Measurements from ENCODE around the gene GPR3. TPM values are rescaled to one million over a fixed set of nuclear protein-coding genes. Genes with fewer than 3 reads are reported as not detected.

Gene GPR3
- total RNA-seq, 4 donors from 2014 or later = not detected

DNA sequence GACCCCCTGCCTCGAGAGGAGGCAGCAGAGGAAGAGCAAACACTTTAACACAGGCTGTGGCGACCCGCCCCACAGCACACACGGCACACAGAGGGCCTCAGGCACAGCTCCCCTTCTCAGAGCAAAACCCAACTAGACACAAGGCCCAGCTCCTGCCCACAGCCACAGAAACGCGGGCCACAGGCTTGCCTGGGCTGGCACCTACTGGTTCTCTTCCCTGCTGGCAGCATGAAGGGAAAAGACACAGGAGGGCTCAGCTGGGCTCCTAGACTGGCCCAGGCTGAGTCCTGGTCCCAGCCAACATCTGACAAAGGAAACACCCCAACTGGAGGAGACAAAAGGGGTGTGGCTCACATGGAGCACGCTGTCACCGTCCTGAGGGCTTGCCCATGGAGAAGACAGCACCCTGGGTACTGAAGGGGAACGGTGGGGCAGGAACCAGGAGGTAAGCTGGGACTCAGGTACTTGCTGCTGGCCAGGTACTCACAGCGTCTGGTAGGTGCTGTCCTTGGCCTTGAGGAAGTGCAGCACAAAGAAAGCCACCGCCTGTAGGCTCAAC is 12.8 kb upstream of the GPR3 start:
- Histone ChIP-seq H3K9me3 (no peaks in the 10 kb centered on the region), H3K27me3 (no peaks in the 10 kb centered on the region), H3K36me3 (no peaks in the 10 kb centered on the region), H3K27ac (no peak overlapping the region), H3K4me1 (peaks cover 0 to 6% (median 2%) of the 10 kb centered on the region in 4 donors), H3K4me3 (no peak overlapping the region)
- in situ Hi-C loops (cut with MboI; ENCODE audit: low pct_ligation_motif_present in 1 of 4, low pct_unique_long_range_greater_than_20kb in 1 of 4, low sequenced_read_pairs in 3 of 4) (no loop called here), intact Hi-C loops (cut with DNase I; ENCODE audit: low total_unique reads) (no loop called here)
- WGBS, 2 donors (ENCODE audit: low coverage in 1 of 2) = 78% methylated on average over 11 of the region's 11 CpGs; no CpG with 5 or more reads in 1 of the 2 donors
- no peak for DNase-seq
- TF ChIP-seq EP300 (IDR thresholded peaks at IDR 0.05; ENCODE audit: low read depth) (no peak), POLR2A (IDR thresholded peaks at IDR 0.05) (no peak), POLR2AphosphoS5 (IDR thresholded peaks at IDR 0.05) (no peak), CTCF (IDR thresholded peaks at IDR 0.05) (no peak)

DNA sequence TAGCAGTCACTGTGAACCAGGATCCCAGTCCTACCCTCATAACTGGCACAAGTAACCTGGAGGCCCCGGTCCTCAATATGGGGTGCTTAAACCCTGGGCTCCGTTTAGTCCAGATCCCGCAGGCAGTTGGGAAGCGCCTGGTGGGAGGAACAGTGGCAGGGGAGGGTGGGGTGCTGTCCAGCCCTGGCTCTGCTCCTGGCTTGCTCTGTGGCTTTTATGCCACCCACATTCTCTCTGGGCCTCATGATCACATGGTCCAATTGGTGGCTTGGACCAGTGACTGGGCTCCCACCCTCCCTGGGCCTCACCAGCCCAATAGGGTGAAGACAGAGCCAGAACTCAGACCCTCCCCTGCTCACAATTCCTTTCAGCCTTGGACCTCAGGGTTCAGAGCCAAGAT is 12.2 kb upstream of the GPR3 start:
- H3K4me3 ChIP-seq = no peak overlapping the region
- peaks cover 0 to 6% (median 2%) of the 10 kb centered on the region in 4 donors for H3K4me1 ChIP-seq
- H3K27ac ChIP-seq = no peak overlapping the region
- 100% methylated on average over 1 of the region's 4 CpGs; no CpG with 5 or more reads in 1 of the 2 donors for WGBS, 2 donors (ENCODE audit: low coverage in 1 of 2)
- no peaks in the 10 kb centered on the region for H3K27me3 ChIP-seq
- no peak for TF ChIP-seq POLR2AphosphoS5 (IDR thresholded peaks at IDR 0.05)
- no peak for TF ChIP-seq POLR2A (IDR thresholded peaks at IDR 0.05)
- no peak for TF ChIP-seq CTCF (IDR thresholded peaks at IDR 0.05)
- TF ChIP-seq EP300 (IDR thresholded peaks at IDR 0.05; ENCODE audit: low read depth) = no peak
- in situ Hi-C loops (cut with MboI; ENCODE audit: low pct_ligation_motif_present in 1 of 4, low pct_unique_long_range_greater_than_20kb in 1 of 4, low sequenced_read_pairs in 3 of 4) (no loop called here), intact Hi-C loops (cut with DNase I; ENCODE audit: low total_unique reads) (no loop called here)
- no peaks in the 10 kb centered on the region for H3K9me3 ChIP-seq
- no peaks in the 10 kb centered on the region for H3K36me3 ChIP-seq
- DNase-seq = no peak

- no peaks in the 10 kb centered on the region for H3K27me3 ChIP-seq
- in situ Hi-C loops (cut with MboI; ENCODE audit: low pct_ligation_motif_present in 1 of 4, low pct_unique_long_range_greater_than_20kb in 1 of 4, low sequenced_read_pairs in 3 of 4) (no loop called here), intact Hi-C loops (cut with DNase I; ENCODE audit: low total_unique reads) (no loop called here)
- H3K4me3 ChIP-seq = no peak overlapping the region
- peaks cover 0 to 6% (median 2%) of the 10 kb centered on the region in 4 donors for H3K4me1 ChIP-seq
- H3K9me3 ChIP-seq = no peaks in the 10 kb centered on the region
- 65 to 100% methylated on average over 1 to 11 of the region's 12 CpGs for WGBS, 2 donors (ENCODE audit: low coverage in 1 of 2)
- TF ChIP-seq POLR2A (IDR thresholded peaks at IDR 0.05) (no peak), CTCF (IDR thresholded peaks at IDR 0.05) (no peak), EP300 (IDR thresholded peaks at IDR 0.05; ENCODE audit: low read depth) (no peak), POLR2AphosphoS5 (IDR thresholded peaks at IDR 0.05) (no peak)
- DNase-seq = no peak
- H3K27ac ChIP-seq = no peak overlapping the region
- no peaks in the 10 kb centered on the region for H3K36me3 ChIP-seq
Measured at GRCh38 chr1:27380766-27381733, 11.4 kb upstream of the GPR3 start.

DNA sequence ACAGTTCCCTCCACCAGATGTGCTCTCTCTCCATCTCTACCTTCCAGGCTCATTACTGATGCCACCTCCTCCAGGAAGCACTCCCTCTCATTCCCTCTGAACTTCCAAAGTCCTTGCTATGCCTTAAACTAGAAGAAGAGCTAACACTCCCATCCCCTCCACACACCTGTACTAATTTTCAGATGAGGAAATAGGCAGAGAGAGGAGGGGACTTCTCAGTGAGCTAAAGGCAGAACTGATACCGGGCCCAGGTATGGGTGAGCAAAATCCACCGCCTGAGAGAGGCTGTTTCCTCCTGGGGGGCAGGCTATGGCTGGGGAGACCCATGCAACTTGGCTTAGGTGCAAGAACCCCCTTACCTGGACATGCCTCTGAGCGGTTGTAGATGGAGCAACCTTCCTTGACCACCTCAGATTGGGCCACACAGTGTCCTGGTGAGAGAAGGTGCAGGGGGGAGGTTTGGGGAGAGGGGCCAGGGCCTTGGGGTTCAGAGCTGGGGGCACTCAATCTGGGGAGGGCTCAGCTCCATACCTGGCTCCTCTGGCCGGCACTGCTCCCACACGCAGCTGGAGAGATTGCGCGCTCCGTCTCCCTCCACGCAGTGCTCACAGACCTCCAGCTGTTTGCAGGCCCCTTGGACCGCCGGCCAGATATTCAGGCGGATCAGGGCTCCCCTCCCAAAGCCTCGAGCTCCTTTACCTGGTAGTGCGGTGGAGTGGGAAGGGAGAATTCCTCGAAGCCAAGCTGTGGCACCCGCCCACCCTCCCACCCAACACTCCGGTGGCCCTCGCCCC is 10.3 kb upstream of the GPR3 start:
- no peaks in the 10 kb centered on the region for H3K9me3 ChIP-seq
- intact Hi-C loops (cut with DNase I; ENCODE audit: low total_unique reads) (no loop called here), in situ Hi-C loops (cut with MboI; ENCODE audit: low pct_ligation_motif_present in 1 of 4, low pct_unique_long_range_greater_than_20kb in 1 of 4, low sequenced_read_pairs in 3 of 4) (no loop called here)
- no peaks in the 10 kb centered on the region for H3K27me3 ChIP-seq
- no peak for DNase-seq
- TF ChIP-seq CTCF (IDR thresholded peaks at IDR 0.05) (no peak), POLR2AphosphoS5 (IDR thresholded peaks at IDR 0.05) (no peak), EP300 (IDR thresholded peaks at IDR 0.05; ENCODE audit: low read depth) (no peak), POLR2A (IDR thresholded peaks at IDR 0.05) (no peak)
- 75% methylated on average over 18 of the region's 18 CpGs; no CpG with 5 or more reads in 1 of the 2 donors for WGBS, 2 donors (ENCODE audit: low coverage in 1 of 2)
- H3K4me3 ChIP-seq = no peak overlapping the region
- no peaks in the 10 kb centered on the region for H3K36me3 ChIP-seq
- H3K27ac ChIP-seq = no peak overlapping the region
- H3K4me1 ChIP-seq = peaks cover 0 to 6% (median 2%) of the 10 kb centered on the region in 4 donors
